Measurements from ENCODE around the gene MYO18B. TPM values are rescaled to one million over a fixed set of nuclear protein-coding genes. Genes with fewer than 3 reads are reported as not detected.

MYO18B gene
- total RNA-seq, 1 experiment from 2014 or later: 0.05 TPM

DNA sequence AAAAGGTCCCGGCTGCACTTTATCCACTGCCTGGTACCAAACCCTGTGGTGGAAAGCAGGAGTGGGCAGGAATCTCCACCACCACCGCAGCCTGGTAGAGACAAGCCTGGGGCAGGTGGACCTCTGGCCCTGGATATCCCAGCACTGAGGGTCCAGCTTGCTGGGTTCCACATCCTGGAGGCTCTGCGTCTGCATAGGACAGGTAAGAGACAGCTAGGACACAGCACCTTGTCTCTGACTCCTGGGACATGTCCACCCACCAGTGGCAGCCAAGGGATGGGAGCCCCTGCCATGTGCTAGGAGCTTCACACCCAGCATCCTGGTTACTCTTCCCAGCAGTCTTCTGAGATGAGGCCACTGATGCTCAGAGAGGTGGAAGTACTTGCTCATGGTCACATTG lies 105.5 kb downstream of the MYO18B start:
- Histone ChIP-seq H3K27me3 (ENCODE audit: insufficient read depth, low read length) (peaks cover 32% of the 10 kb centered on the region), H3K79me2 (ENCODE audit: insufficient read depth, low read length) (no peaks in the 10 kb centered on the region), H3K4me2 (ENCODE audit: low read length) (no peak overlapping the region), H3K4me1 (ENCODE audit: control insufficient read depth in 1 of 2, insufficient read depth in 2 of 2, low read length in 2 of 2) (no peaks in the 10 kb centered on the region), H3K9me3 (ENCODE audit: control insufficient read depth in 1 of 2, insufficient read depth in 1 of 2, low read depth in 1 of 2, low read length in 2 of 2) (no peaks in the 10 kb centered on the region), H3K36me3 (ENCODE audit: control insufficient read depth in 1 of 2, insufficient read depth in 2 of 2, low read length in 2 of 2) (no peaks in the 10 kb centered on the region), H3K9ac (ENCODE audit: low read length) (no peak overlapping the region), H3K9me2 (ENCODE audit: insufficient read depth) (no peaks in the 10 kb centered on the region), H3K4me3 (replicated peaks in 1 of 2; ENCODE audit: low read depth in 1 of 2, low read length in 2 of 2) (no peak overlapping the region), H3K27ac (ENCODE audit: low read depth, low read length) (no peak overlapping the region), H4K20me1 (ENCODE audit: insufficient read depth) (no peaks in the 10 kb centered on the region), H2AFZ (ENCODE audit: low read depth, low read length, poor library complexity, severe bottlenecking) (no peak overlapping the region)
- ATAC-seq: no peak
- ChIA-PET RAD21 (ENCODE audit: low non-redundant PET in 1 of 2, low total read pairs in 2 of 2, uncharacterized antibody in 2 of 2, unreplicated experiment in 2 of 2) (no interaction called here), CTCF (no interaction called here), POLR2A (no interaction called here)
- DNase-seq (ENCODE audit: low read depth, low spot score): no peak
- no TSS peak for BruUV-seq (replicated peaks)
- intact Hi-C loops (cut with micrococcal nuclease): no loop called here
- TF ChIP-seq TCF7L2 (IDR thresholded peaks at IDR 0.05; ENCODE audit: borderline replicate concordance, extremely low read depth, insufficient read depth, insufficient read length) (no peak), FOSL1 (IDR thresholded peaks at IDR 0.05; ENCODE audit: low read depth) (no peak), SP1 (IDR thresholded peaks at IDR 0.05; ENCODE audit: low read depth) (no peak), POLR2AphosphoS5 (IDR thresholded peaks at IDR 0.05; ENCODE audit: low read depth, low read length) (no peak), EGR1 (IDR thresholded peaks at IDR 0.05; ENCODE audit: low read depth) (no peak), POLR2A (IDR thresholded peaks at IDR 0.05; ENCODE audit: borderline replicate concordance, extremely low read depth, insufficient read depth, insufficient read length) (no peak), ZFX (IDR thresholded peaks at IDR 0.05) (no peak)
- TF ChIP-seq, protein P1, sequence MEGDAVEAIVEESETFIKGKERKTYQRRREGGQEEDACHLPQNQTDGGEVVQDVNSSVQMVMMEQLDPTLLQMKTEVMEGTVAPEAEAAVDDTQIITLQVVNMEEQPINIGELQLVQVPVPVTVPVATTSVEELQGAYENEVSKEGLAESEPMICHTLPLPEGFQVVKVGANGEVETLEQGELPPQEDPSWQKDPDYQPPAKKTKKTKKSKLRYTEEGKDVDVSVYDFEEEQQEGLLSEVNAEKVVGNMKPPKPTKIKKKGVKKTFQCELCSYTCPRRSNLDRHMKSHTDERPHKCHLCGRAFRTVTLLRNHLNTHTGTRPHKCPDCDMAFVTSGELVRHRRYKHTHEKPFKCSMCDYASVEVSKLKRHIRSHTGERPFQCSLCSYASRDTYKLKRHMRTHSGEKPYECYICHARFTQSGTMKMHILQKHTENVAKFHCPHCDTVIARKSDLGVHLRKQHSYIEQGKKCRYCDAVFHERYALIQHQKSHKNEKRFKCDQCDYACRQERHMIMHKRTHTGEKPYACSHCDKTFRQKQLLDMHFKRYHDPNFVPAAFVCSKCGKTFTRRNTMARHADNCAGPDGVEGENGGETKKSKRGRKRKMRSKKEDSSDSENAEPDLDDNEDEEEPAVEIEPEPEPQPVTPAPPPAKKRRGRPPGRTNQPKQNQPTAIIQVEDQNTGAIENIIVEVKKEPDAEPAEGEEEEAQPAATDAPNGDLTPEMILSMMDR (IDR thresholded peaks at IDR 0.05 in 2 of 3, conservative IDR thresholded peaks at IDR 0.05 in 1 of 3; ENCODE audit: borderline replicate concordance in 1 of 3, insufficient read depth in 1 of 3, low read depth in 2 of 3, low read length in 2 of 3): no peak

DNA sequence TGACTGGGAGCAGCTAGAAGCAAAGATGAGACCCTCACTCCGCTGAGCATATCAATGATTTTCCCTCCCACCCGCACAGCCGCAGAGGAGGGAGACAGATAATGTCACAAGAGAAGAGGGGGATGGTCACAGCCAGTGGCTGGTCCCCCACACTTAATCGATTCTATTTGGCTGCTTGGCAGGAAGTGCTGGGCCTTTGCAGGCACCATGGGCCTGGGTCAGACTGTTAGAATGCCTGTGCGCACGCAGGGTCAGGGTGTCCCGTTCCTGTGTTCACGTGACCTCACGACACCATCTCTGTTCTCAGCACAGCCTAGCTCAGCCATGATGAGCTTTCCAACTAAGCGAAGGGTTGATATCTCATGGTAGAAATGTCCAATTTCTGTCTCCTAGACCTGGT lies 107.0 kb downstream of the MYO18B start:
- Histone ChIP-seq H3K36me3 (ENCODE audit: control insufficient read depth in 1 of 2, insufficient read depth in 2 of 2, low read length in 2 of 2) (no peaks in the 10 kb centered on the region), H3K4me2 (ENCODE audit: low read length) (no peak overlapping the region), H3K9ac (ENCODE audit: low read length) (no peak overlapping the region), H3K27me3 (ENCODE audit: insufficient read depth, low read length) (peaks cover 36% of the 10 kb centered on the region), H3K79me2 (ENCODE audit: insufficient read depth, low read length) (no peaks in the 10 kb centered on the region), H4K20me1 (ENCODE audit: insufficient read depth) (no peaks in the 10 kb centered on the region), H3K27ac (ENCODE audit: low read depth, low read length) (no peak overlapping the region), H3K9me2 (ENCODE audit: insufficient read depth) (no peaks in the 10 kb centered on the region), H3K9me3 (ENCODE audit: control insufficient read depth in 1 of 2, insufficient read depth in 1 of 2, low read depth in 1 of 2, low read length in 2 of 2) (no peaks in the 10 kb centered on the region), H3K4me1 (ENCODE audit: control insufficient read depth in 1 of 2, insufficient read depth in 2 of 2, low read length in 2 of 2) (no peaks in the 10 kb centered on the region), H2AFZ (ENCODE audit: low read depth, low read length, poor library complexity, severe bottlenecking) (no peak overlapping the region), H3K4me3 (replicated peaks in 1 of 2; ENCODE audit: low read depth in 1 of 2, low read length in 2 of 2) (no peak overlapping the region)
- CTCF ChIA-PET: no interaction called here
- intact Hi-C loops (cut with micrococcal nuclease): no loop called here
- ATAC-seq: no peak
- BruUV-seq (replicated peaks): no TSS peak
- RAD21 ChIA-PET (ENCODE audit: low non-redundant PET in 1 of 2, low total read pairs in 2 of 2, uncharacterized antibody in 2 of 2, unreplicated experiment in 2 of 2): no interaction called here
- no peak for DNase-seq (ENCODE audit: low read depth, low spot score)
- POLR2A ChIA-PET: no interaction called here
- TF ChIP-seq JUND (IDR thresholded peaks at IDR 0.05) (no peak), ELF1 (IDR thresholded peaks at IDR 0.05; ENCODE audit: borderline replicate concordance, low read depth) (no peak), EGR1 (IDR thresholded peaks at IDR 0.05; ENCODE audit: low read depth) (no peak), RAD21 (IDR thresholded peaks at IDR 0.05; ENCODE audit: low read depth) (no peak), SP1 (IDR thresholded peaks at IDR 0.05; ENCODE audit: low read depth) (no peak), SIN3A (IDR thresholded peaks at IDR 0.05; ENCODE audit: low read depth) (no peak)
- TF ChIP-seq, protein P2, sequence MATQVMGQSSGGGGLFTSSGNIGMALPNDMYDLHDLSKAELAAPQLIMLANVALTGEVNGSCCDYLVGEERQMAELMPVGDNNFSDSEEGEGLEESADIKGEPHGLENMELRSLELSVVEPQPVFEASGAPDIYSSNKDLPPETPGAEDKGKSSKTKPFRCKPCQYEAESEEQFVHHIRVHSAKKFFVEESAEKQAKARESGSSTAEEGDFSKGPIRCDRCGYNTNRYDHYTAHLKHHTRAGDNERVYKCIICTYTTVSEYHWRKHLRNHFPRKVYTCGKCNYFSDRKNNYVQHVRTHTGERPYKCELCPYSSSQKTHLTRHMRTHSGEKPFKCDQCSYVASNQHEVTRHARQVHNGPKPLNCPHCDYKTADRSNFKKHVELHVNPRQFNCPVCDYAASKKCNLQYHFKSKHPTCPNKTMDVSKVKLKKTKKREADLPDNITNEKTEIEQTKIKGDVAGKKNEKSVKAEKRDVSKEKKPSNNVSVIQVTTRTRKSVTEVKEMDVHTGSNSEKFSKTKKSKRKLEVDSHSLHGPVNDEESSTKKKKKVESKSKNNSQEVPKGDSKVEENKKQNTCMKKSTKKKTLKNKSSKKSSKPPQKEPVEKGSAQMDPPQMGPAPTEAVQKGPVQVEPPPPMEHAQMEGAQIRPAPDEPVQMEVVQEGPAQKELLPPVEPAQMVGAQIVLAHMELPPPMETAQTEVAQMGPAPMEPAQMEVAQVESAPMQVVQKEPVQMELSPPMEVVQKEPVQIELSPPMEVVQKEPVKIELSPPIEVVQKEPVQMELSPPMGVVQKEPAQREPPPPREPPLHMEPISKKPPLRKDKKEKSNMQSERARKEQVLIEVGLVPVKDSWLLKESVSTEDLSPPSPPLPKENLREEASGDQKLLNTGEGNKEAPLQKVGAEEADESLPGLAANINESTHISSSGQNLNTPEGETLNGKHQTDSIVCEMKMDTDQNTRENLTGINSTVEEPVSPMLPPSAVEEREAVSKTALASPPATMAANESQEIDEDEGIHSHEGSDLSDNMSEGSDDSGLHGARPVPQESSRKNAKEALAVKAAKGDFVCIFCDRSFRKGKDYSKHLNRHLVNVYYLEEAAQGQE (IDR thresholded peaks at IDR 0.05; ENCODE audit: low read depth): no peak
- TF ChIP-seq, protein P3, sequence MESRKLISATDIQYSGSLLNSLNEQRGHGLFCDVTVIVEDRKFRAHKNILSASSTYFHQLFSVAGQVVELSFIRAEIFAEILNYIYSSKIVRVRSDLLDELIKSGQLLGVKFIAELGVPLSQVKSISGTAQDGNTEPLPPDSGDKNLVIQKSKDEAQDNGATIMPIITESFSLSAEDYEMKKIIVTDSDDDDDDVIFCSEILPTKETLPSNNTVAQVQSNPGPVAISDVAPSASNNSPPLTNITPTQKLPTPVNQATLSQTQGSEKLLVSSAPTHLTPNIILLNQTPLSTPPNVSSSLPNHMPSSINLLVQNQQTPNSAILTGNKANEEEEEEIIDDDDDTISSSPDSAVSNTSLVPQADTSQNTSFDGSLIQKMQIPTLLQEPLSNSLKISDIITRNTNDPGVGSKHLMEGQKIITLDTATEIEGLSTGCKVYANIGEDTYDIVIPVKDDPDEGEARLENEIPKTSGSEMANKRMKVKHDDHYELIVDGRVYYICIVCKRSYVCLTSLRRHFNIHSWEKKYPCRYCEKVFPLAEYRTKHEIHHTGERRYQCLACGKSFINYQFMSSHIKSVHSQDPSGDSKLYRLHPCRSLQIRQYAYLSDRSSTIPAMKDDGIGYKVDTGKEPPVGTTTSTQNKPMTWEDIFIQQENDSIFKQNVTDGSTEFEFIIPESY (IDR thresholded peaks at IDR 0.05; ENCODE audit: extremely low read depth, insufficient replicate concordance, low read length): no peak
- TF ChIP-seq, protein P4, sequence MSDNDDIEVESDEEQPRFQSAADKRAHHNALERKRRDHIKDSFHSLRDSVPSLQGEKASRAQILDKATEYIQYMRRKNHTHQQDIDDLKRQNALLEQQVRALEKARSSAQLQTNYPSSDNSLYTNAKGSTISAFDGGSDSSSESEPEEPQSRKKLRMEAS (IDR thresholded peaks at IDR 0.05): no peak
